Left lobe of liver (tissue), 2 donors: ENCODE results near the gene BTBD19. TPM values are rescaled to one million over a fixed set of nuclear protein-coding genes. Genes with fewer than 3 reads are reported as not detected.

Experiments used
- ATAC-seq: fragments of 200-7000 bp; cut with Tn5 transposase; one replicate; pipeline ENCODE4 v1.9.1; 2020; ENCODE audit warnings: mild to moderate bottlenecking, moderate library complexity
- DNase-seq: peaks from one replicate; pipeline ENCODE4 v3.0.0-alpha.2; 2020; ENCODE audit warnings: low spot score
- total RNA-seq: library from RNA; stranded (reverse); gene quantifications from one replicate; pipeline ENCODE4 v1.2.1, GENCODE V29; 2021
- donor health status: DM: no; HTN: no; CAD: no; lungs with moderate emphysema.
- donor health status: DM: no; HTN: yes; CAD: no.

Gene BTBD19
- total RNA-seq, 1 donor from 2014 or later, result 7.8 TPM

DNA sequence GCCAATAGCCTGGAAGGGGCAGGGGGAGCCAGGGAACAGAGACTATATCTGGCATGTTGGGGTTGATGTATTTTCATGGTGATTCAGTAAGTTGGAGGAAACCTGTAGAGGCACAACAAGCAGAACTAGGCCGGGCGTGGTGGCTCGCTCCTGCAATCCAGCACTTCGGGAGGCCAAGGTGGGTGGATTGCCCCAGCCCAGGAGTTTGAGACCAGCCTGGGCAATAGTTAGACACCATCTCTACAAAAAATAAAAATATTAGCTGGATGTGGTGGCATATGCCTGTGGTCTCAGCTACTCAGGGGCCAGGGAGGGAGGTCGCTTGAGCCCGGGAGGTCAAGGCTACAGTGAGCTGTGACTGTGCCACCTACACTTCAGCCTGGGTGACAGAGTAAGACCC is 44.9 kb downstream of the BTBD19 start:
- ATAC-seq, result no peak

DNA sequence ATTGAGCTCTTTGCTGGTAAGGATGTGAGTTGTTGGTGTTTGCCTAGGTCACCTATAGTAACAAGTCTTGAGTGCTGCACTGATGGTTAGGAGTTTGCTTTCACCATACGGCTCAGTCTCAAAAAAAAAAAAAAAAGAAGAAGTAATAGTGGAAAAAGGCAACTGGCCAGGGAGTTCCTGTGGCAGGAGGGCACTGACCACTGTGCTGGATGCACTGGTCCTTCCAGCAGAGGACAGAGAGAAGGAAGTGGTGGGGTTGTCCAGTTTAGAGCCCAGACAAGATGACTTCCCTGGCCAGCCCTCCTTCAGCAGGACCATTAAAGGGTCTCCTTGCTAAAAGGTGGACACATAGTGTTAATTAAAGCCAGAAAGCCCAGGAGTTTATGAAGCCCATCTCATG is 46.6 kb downstream of the BTBD19 start:
- ATAC-seq (peak; percentile 31), DNase-seq (no peak)

More for the DNA sequence above, 44.9 kb downstream of the BTBD19 start:
- DNase-seq, result no peak

DNA sequence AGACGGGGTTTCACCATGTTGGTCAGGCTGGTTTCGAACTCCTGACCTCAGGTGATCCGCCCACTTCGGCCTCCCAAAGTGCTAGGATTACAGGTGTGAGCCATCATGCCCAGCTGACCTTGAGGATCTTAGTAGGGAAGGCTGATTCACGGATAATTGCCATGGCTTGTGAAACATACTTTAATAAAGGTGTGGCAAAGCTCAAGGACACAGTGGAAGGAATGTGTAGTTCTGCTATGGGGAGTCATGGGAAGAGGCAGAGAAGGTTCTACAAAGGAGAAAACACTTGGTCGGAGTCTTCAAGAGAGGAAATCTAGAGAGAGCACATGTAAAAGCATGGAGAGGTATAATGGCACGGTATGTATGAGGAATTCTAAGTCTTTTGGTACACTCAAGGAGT is 47.4 kb downstream of the BTBD19 start:
- ATAC-seq (no peak), DNase-seq (no peak)

DNA sequence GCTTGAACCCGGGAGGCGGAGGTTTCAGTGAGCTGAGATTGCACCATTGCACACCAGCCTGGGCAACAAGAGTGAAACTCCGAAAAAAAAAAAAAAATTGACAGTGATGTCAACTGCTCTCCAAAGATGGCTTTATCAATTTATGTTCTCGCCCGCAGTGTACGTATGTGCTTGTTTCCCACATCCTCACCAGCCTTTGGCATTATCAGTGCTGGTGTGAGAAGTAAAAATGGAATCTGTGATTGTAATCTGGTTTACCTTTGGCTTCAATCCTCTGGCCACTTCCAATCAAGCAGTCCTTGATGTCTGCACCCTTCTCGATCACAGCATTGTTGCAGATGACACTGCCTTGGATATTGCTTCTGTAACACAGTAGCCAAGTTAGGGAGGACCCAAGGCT is 49.1 kb downstream of the BTBD19 start:
- DNase-seq (no peak), ATAC-seq (no peak)

DNA sequence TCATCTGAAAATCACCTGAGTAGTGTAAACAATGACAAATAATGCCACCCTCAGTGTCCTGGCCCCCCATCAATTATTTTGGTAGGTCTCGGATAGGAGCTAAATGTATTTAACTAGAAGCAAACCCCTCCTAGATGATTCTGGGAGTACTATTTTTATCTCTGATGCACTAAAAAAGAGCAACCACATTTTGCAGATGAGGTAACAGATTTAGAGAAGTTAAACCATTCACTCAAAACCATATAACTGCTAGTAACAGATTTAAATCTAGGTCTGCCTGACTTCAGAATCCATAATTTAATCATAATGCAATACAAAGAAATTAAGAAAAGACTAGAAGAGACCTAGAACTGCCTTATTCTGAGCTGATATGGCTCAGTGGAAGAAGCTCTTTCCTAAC is 52.0 kb downstream of the BTBD19 start:
- no peak for ATAC-seq
- DNase-seq, result no peak

DNA sequence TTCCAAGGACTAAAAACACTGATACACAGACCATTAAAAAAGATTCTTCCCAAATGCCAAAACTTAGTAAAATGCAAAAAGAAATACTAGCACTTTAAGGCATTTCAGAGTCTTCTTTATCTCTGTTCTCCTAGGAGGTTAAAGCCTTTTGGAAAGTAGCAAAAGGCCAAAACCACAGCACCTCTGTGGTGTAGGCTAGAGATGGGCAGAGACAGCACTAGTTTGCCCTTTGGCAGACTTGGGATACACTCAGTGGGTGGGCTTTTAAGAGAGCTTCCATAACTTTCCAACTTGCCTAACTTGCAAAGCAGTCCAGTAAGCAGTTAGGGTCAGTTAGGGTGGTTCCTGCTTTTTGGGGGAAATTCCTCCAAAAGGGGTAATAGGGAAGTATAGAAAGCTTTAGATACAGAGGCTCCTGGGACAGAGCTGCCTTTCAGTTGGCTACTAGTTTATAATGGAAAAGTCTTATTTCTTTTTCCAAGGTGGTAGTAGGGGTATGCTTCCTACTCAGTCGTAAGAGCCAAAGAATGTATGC is 52.6 kb downstream of the BTBD19 start:
- ATAC-seq, result no peak
- DNase-seq, result no peak

DNA sequence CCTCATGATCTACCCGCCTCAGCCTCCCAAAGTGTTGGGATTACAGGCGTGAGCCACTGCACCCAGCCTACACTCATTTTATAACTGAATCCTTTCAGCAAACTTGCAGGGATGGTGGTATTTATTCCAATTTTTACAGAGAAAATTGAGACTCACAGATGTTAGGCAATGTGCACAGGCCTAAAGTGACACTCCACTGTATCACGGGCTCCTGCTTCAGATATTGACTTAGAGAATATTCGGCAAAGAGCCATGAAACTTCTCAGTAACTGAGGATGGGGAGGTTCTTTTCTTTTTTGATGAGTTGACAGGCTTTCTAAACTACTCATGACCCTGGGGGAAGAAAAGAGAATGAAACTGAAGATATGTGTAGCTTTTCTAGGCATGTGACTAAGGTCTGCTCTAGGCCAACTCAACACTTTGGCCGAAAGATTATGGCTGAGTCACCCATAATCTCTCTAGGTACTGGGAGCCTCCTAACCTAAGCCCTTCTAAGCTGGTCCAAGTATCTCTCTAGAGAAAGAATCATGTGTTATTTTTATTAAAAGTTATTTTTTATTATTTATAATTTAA is 54.6 kb downstream of the BTBD19 start:
- no peak for ATAC-seq
- DNase-seq, result no peak

Other genes with a start within 250 kb of the BTBD19 start
- gene TMEM53, start 134.0 kb upstream of the BTBD19 start, total RNA-seq, result 27.5 TPM
- 14.7 TPM for gene ARMH1, start 133.8 kb upstream of the BTBD19 start, total RNA-seq
- gene RNU5D-1, start 77.4 kb upstream of the BTBD19 start, total RNA-seq, result not detected
- gene KIF2C, start 68.7 kb upstream of the BTBD19 start, total RNA-seq, result 0.73 TPM
- 471 TPM for gene RPS8, start 33.0 kb upstream of the BTBD19 start, total RNA-seq
- 0.10 TPM for gene BEST4, start 20.4 kb upstream of the BTBD19 start, total RNA-seq
- gene PLK3, start 8.1 kb upstream of the BTBD19 start, total RNA-seq, result 2.3 TPM
- gene DYNLT4, start 1.2 kb upstream of the BTBD19 start, total RNA-seq, result 0.55 TPM
- gene PTCH2, start 34.7 kb downstream of the BTBD19 start, total RNA-seq, result 0.45 TPM
- gene EIF2B3, start 178.1 kb downstream of the BTBD19 start, total RNA-seq, result 15.3 TPM
- gene HECTD3, start 202.8 kb downstream of the BTBD19 start, total RNA-seq, result 33.9 TPM
- gene UROD, start 203.7 kb downstream of the BTBD19 start, total RNA-seq, result 76.5 TPM